ENCODE measurements around the gene LZTS2.

Gene LZTS2

DNA sequence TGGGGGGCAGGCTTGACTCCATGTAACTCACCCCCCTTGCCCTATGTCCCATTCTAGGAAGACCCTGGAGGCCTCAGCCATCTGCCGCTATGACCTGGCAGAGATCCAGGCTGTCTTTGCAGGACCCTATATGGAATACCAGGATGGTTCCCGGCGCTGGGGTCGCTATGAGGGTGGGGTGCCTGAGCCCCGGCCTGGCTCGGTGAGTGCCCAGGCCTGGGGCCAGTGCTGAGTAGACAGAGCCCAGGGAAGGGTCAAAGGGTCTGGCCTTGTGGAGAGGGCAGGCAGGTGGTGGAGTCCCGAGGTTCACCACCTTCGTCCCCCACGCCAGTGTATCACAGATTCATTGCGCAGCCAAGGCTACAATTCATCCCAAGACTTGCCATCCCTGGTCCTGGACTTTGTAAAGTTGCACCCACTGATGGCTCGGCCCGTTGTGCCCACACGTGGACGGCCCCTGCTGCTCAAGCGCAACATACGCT lies 19.8 kb upstream of the LZTS2 start:
- no peak for DNase-seq

DNA sequence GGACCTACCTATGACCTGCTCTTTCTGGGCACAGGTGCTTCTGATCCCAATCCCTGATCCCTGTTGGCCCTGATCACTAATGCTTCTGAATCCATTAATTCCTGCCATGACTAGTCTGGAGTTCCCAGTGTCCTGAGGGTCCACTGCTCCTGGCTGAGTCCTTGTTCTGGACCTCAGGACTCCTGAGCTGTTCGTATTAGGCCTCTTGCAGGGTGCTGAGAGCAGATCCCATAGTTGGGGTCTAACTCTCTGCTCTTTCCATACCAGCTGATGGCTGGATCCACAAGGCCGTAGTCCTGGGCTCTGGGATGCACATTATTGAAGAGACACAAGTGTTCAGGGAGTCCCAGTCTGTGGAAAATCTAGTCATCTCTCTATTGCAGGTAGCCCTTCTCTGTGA lies 19.3 kb upstream of the LZTS2 start:
- no peak for DNase-seq

DNA sequence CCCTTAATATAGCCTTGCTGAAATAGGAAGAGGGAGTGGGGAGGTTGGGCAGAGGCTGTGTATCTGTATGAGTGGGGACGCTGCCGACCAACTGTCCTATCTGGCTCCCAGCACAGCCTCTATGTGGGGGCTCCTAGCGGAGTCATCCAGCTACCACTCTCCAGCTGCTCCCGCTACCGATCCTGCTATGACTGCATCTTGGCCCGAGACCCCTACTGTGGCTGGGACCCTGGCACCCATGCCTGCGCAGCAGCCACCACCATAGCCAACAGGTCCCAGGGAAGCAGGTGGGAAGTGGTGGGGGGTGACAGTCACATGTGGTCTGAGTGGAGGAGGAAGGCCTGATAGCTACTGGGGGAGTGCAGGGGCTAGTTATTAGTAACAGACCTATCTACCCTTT lies 18.9 kb upstream of the LZTS2 start:
- DNase-seq = no peak

DNA sequence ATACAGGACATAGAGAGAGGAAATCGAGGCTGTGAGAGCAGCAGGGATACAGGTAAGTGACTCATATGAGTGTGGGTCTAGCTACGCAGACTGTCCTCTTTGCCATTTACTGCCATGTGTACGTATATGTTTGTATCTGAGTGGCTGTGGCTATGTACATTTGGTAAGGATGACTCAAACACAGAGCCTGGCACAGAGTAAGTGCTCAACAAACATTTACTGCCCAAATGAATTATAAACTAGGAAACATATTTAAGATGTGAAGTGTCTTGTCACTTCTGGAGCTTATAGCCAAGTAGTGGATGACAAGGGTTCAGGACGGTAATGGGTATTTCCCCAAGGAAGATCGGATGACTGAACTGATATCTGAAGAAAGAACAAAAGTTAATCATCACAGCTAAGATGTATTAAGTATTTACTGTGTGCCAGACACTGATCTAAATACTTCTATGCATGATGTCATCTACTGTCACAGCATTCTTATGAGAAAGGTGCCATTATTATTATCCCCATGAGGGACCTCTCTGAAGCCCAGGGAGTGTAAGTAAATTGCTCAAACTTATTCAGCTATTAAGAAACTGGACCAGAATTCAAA lies 18.3 kb upstream of the LZTS2 start:
- no peak for DNase-seq

DNA sequence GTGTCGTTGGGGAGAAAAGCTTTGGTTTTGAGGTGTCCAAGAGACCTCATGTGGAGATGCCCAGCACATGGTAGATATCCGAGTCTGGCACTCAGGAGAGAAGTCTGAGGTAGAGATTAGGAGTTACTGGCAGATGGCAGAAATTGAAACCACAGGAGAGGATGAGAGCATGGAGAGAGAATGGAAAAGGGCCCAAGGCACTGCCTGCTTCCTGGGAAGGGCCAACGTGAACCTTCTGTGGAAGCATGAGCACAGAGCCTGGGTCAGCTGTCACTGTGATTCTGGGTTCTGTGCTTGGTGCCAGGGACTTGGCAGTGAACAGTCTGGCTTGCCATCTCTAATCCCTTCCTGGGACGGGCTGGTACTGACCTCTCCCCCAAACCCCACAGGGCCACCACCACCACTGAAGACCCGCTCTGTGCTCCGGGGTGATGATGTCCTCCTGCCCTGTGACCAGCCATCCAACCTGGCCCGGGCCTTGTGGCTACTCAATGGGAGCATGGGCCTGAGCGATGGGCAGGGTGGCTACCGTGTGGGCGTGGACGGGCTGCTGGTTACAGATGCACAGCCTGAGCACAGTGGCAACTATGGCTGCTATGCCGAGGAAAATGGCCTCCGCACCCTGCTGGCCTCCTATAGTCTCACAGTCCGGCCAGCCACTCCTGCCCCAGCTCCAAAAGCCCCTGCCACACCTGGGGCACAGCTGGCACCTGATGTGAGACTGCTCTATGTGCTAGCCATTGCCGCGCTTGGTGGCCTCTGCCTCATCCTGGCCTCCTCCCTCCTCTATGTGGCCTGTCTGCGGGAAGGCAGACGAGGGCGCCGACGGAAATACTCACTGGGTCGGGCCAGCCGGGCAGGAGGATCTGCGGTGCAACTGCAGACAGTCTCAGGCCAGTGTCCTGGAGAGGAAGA lies 16.4 kb upstream of the LZTS2 start:
- no peak for DNase-seq

DNA sequence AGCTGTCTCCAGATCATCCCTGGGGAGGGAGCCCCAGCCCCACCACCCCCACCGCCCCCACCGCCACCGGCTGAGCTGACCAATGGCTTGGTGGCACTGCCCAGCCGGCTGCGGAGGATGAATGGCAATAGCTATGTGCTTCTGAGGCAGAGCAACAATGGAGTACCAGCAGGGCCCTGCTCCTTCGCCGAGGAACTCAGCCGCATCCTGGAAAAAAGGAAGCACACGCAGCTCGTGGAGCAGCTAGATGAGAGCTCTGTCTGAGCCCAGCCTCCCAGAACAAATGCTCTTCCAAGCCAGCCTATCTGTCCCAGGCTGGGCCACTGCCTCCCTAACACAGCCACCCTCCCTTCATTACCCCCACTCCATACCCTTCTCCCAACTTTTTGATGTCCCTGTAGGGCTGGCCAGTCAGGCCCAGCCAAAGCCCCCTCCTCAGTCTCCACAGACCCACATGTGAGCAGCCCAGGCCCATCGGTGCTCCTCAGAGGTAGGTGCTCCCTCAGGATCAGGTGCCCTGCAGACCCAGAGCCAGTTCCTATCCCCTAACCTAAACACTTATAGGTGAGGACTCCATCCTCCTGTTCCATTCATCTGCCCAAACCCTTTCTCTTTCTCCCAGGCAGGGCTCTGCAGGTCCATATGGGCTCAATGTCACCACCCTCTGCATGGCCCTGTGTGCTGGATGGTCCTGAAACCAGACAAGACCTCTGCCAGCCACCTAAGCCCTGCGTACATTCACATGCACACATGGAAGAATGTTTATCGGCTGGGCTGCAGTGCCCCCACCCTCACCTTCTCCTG lies 15.5 kb upstream of the LZTS2 start:
- no peak for DNase-seq

DNA sequence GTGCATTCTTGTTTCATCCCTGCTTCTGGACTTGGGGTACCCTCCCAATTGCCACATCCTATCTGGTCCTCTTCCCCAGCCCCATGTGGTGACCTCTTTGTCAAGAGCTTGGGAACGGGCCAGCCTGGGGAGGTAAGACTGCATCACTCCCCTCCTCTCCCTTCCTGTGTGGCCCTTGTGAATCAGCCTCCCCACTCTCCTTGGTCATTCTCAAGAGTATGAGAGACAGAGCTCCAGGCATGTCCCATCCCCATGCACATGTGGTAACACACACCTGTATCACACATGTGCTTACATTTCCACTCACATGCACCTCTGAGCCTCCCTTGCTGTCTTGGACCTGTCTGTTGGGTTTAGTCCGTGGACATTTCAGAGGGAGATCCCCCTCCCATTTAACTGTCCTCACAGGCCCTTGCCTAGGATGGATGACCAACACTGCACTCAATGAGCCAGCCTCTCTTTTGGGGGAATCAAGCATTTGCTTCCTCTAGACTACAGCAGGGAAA lies 14.9 kb upstream of the LZTS2 start:
- DNase-seq = no peak

DNA sequence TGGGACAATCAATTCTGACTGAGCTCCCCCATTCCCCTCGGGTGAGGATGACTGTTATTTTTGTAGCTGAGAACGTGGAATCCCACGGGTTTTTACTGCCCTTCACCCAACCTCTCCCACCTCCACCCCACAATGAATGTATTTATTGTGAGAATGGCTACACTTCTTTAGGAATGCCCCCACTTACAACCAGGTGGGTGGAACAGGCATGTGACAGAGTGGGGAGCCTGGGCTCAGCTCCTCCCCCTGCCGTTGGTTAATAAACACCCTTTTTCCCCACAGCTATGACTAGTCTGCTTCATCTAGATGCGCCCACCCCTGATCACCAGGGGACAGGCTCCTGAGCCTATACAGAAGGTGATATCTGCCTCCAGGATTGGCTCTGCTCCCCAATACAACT lies 14.3 kb upstream of the LZTS2 start:
- DNase-seq = peak in 2 of 3 donors; percentile 20 to 22

DNA sequence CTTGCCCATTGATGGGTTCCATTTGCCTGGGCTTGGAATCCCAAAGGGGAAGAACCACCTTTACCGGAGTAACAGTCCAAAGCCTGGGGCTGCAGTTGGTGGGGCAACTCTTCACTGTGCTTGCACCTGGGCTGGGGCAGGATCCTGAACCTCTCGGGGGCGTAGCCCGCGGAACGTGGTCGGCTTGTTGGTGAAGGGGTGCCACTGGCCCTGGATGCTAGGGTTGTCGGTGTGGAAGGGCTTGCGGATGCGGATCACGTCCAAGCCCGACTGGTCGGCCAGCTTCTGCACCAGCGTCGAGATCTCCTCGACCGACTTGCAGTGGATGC lies 13.0 kb upstream of the LZTS2 start:
- no peak for DNase-seq

DNA sequence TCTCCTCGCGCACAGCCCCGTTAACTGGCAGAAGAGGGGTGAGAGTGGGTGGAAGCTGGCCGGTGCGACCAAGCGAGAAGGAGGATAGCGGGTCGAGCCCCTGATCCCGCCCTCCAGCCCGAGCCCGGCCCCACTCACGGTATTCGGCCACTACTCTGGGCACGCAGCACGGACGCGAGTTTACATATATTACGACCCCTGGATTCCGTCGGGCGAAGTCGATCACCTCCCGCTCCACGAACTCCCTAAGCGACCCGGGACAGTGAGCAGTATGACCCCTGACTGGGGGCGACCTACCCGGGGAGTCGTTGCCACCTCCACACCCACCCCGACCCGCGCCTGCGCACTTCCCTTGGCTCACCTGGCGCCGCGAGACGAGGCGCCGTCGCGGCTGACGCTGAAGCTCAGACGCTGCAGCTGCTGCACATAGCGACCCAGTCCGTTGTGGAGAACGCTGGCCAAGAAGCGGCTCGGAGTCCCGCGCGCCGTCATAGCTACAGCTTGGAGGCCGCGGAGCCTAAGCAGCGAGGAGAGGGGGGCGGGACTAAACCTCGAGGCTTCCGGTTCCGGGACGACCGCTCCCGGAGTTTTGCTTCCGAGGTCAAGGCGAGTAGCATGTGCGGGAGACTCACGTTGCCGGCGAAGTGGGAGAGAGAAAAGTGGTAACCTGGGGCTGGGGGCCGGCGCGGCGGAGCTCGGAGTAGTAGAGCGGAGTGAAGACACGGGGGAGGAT lies 12.5 kb upstream of the LZTS2 start, which contains the start of the genes MRPL43 and TWNK:
Gene MRPL43, minus strand, starts transcription at position 546 of the 733 bp plus-strand sequence. Its CDS starts 54 bp downstream, at position 492.
Gene TWNK, plus strand, starts transcription at position 592 of the 733 bp plus-strand sequence. CDS start 668 bp downstream, outside the sequence.
- peak; percentile 84 to 92 (median 89) for DNase-seq

DNA sequence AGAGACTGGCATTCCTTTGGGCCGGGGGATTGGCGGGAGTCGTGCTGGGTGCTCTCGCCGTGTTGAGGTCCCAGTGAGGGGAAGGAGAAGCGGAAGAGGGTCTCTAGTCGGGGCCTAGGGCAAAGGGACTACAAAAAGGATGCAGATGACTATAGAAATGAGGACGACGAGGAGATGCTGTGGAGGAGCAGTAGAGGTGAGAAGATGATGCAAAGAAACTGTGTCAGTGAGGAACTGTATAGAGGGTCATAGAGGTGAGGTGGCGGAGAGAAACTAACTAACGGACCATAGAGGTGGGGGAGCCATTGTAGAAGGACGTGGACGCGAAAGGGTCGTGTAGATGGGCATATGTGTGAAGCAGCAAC lies 11.9 kb upstream of the LZTS2 start:
- DNase-seq = no peak

DNA sequence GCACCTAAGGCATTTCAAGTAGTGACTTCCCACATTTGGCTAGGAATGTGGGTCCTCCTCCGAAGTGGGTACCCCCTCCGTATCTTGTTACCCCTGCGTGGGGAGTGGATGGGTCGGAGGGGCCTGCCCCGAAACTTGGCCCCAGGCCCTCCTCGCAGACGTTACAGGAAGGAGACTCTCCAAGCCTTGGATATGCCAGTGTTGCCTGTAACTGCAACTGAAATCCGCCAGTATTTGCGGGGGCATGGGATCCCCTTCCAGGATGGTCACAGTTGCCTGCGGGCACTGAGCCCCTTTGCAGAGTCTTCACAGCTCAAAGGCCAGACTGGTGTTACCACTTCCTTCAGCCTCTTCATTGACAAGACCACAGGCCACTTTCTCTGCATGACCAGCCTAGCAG lies 11.4 kb upstream of the LZTS2 start:
- no peak for DNase-seq

DNA sequence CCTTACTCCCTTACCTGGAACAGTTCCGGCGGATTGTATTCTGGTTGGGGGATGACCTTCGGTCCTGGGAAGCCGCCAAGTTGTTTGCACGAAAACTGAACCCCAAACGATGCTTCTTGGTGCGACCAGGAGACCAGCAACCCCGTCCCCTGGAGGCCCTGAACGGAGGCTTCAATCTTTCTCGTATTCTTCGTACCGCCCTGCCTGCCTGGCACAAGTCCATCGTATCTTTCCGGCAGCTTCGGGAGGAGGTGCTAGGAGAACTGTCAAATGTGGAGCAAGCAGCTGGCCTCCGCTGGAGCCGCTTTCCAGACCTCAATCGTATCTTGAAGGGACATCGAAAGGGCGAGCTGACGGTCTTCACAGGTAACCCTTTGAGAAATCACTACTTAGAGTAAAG lies 10.5 kb upstream of the LZTS2 start:
- no peak for DNase-seq

DNA sequence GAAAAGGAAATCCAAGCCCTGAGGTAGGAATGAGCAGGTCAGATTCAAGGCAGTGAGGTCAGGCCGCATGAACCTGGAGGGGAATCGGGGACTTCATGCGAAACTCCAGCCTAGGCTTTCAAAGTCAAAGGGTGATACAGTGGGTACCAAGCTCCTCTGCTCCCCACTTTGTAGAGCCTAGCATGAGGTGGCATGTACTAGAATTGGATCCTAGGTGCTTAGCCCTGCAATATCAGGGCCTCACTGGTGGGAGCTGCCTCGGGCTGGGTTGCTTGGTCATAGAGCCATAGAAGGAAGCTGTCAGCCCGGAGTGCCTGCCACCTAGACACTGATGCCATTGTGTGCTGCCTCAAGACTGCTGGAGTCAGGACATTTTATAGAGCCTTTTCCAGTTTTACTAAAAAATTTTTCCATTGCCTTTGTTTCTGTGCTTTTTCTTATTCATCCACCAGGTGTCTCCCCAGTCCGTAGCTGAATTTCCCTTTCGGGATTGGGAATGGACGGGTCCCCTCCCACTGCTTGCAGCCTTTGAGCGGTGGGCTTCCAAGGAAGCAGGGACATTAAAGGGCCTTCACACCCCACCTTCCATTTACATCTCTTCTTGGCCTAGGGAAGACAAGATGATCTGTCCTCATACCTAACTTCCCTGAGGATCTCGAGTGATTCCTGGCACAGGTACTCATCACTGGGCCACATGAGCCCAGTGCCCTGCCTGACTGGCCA lies 5.5 kb upstream of the LZTS2 start:
- peak; percentile 31 to 40 (median 31) for DNase-seq

DNA sequence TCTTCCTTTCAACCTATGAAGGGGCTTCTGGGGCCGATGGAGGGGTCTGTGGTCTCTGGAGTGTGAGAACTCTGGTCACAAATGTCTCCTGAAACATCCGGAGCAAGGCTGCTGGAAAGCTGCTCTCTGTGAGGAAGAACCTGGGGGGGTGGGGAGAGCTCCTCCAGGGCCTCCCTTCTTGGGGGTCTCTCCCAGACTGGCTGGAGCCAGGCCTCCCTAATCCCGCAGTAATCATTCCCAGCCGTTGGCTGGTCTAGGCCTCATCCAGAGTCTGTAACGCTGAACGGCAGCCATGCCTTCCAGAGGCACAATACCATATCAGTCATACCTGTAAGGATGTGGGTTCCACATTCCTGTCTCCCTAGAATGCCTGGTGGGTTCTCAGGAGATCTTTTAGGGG lies 4.4 kb upstream of the LZTS2 start:
- DNase-seq = no peak

DNA sequence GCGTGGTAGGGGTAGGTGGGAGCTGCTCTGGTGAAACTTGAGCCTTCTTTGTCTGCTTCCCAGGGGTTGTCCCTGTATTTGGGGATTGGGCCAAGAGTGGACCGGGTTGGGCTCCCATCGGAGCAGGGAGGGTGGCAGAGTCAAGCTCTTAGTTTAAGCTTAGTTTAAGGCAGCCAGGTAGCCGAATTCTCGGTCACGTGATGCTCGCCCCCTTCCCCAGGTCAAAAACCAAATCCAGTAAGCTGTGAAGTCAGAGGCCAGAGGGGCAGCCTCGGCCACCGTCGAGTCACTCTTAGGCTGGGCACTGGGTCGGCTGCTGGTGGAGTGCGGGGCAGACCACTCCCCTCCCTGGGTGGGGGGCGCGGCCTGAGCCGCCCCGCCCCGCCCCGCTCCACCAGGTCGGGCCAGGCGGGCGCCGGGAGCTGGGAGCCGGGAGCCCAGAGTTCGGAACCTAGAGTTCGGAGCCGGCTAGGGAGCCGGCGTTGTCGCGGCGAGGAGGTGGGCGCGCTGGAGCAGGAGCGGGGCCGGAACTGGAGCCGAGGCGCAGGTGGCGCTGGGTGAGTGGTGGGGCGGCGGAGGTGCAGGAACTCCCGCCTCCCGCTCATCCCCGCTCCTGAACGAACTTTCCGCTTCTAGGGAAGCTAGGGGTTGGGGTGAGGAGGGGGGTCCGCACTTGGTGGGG lies 2.8 kb upstream of the LZTS2 start:
- DNase-seq = peak in 2 of 3 donors; percentile 20 to 51

DNA sequence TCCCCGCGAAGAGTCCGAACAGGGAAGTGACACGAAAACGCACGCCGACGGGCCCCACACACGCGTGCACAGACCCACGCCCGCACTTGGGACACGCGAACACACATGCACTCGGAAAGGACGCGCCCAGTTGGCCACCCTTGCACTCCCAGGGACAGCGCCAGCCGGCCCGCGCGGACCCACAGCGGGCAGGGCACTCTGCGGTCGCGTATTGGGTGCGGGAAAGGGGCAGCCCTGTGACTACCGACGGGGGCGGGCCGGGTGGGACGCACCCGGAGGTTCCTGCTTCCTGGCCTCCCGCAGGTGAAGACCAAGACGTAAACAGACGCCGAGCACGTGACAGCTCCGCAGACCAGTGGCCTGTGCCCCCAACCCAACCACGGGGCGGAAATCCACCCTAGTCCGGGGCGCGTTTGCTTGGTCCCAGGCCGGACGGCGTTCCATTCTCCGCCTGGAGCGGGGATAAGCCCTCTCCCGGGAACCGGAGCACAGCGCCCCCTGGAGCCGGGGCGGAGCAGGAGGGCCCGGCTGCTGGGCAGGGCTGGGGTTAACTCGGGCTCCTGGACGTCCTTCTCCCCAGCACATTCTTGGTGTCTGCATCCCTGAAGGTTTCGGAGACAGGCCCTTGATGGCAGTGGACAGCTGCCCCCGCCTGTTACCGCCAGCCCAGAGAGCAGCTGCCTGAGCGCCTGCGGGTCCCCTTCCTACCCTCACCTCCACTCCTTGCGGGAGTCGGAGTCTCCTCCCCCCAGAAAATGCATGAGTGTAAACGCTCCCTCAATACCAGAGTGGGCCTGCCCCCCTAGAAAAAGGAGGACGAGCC lies 2.0 kb upstream of the LZTS2 start:
- DNase-seq = peak; percentile 80 to 95 (median 88)

DNA sequence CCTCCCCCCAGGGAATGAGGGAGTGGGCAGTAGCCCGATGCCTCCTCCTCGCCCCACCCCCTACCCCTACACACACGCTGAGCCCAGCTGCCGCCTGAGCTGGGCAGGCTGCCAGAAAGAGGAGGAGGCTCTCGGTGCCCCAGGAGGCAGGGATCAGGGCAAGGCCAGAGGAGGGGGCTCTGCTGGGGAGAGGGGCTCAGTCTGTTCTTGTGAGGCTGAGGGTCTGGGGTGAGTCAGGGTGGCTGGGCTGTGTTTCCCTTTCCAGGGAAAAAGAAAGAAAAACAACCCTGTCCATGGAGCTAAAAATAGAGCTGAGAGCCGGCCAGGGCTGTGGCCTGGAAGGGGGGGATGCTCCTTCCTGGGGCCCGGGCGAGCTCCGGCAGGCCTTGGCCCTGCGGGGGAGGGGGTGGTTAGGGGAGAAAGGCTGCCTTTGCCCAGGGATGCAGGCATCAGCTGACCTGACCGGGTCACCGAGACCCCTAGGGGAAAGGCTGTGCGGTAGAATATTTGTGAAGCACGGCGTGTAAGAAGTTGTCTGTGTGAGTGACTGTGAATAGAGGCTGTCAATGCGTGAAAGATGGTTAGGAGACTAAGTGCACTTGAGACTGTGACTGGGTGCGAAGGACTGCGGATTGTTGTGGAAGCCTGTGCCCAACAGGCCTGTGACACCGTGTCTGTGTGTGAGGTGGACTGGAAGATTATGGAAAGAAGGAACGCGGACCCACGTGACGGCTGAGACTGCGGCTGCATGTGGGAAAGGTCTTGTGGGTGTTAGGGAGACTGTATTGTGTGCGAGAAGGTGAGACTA lies 1.2 kb upstream of the LZTS2 start:
- DNase-seq = peak; percentile 59 to 81 (median 64)
